Uterus (tissue), 2 donors: ENCODE data around the gene ICA1L.

Source experiments
- POLR2A ChIP-seq, 2 donors: fragments of 450-650 bp; IDR thresholded peaks; one replicate each; pipeline ENCODE4 v1.6.1; 2016; ENCODE audit warnings: antibody characterized with exemption in 2 of 2, mild to moderate bottlenecking in 1 of 2, moderate library complexity in 1 of 2
- TF ChIP-seq, protein P1 (sequence below), 4 experiments: fragments of 200-600 bp in 2 of 4; fragments of 450-650 bp in 2 of 4; sonication (generic) in 2 of 4; IDR thresholded peaks; one replicate each; pipeline ENCODE4 v1.5.1; 2016 to 2019; ENCODE audit warnings: antibody characterized with exemption in 4 of 4, mild to moderate bottlenecking in 2 of 4, moderate library complexity in 1 of 4

DNA sequence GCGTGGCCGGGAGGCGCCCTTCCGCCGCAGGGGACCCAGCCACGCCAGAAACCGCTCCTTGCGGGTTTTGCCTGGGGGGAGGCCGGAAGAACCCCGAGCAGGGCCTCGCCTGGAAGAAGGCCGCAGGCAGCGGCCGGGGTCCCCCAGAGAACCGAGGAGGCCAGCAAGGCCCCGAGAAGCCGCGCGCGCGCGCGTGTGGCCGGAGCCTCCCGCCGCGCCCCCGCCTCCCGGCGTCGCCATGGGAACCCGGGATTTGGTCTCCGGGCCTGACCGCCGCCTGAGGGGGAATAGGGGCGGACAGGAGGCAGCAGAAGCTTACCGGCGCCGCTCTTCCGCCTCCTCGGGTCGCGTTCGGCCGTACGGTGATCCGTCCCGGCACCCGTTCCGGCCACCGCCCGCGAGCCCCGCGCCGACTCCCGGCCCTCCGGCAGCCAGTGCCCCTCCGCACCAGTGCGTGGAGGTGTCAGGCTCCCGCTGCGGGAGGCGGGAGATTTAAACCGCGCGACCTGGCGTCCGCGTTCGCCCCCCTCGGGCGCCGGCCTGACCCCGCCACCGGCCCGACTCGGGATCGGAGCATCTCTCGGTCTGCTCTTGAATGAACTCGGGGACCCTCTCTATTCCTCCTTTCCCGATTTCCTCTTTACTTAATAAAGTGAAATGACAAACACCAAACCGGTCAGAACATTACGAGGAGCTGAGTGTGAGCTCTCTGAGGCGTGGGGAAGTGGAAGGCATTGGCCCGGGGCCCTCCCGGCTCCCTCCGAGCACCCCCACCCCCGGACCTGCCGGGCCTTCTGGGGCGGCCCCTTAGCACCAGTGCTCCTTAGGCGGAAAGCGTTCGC lies at the start of gene ICA1L:
- TF ChIP-seq, protein P1, sequence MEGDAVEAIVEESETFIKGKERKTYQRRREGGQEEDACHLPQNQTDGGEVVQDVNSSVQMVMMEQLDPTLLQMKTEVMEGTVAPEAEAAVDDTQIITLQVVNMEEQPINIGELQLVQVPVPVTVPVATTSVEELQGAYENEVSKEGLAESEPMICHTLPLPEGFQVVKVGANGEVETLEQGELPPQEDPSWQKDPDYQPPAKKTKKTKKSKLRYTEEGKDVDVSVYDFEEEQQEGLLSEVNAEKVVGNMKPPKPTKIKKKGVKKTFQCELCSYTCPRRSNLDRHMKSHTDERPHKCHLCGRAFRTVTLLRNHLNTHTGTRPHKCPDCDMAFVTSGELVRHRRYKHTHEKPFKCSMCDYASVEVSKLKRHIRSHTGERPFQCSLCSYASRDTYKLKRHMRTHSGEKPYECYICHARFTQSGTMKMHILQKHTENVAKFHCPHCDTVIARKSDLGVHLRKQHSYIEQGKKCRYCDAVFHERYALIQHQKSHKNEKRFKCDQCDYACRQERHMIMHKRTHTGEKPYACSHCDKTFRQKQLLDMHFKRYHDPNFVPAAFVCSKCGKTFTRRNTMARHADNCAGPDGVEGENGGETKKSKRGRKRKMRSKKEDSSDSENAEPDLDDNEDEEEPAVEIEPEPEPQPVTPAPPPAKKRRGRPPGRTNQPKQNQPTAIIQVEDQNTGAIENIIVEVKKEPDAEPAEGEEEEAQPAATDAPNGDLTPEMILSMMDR (IDR thresholded peaks at IDR 0.05), result no peak
- no peak for TF ChIP-seq POLR2A (IDR thresholded peaks at IDR 0.05)
